Measurements from ENCODE around the gene DYNLL1.
"Not testable (repeated sequence)": the region's sequence is repeated elsewhere in the genome, so short reads cannot be mapped to it uniquely, and the experiment has no call there.

Gene DYNLL1

DNA sequence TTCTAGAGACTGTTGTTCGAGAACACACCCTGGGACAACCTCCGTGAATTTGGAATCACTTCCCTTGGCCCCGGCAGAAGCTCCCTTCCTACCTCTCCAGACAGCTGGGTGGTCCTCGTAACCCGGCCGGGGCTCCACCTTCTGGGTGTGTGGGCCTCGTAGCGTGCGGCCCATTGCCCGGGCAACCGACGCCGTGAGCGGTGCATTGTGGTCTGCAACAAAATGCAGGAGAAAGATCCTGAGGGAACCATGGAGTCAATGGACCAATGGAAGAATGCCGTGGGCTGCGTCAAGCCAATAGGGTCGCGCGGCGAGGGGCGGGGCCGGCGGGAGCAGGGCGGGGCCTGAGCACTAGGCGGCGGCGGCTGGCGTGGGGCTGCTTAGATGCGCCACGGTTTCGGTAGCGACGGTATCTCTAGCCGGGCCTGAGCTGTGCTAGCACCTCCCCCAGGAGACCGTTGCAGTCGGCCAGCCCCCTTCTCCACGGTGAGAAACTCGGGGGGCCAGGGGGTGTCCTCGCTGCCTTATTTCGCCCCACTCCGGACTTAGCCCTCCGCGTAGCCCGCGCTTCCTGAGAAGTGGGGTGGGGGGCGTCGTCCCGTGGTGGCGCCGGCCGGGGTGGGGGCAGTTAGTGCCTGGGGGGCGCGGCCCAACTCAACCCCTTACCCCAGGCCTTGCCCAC, at the start of gene DYNLL1:
TSS of gene DYNLL1 (plus strand) at position 383 of the 682 bp plus-strand sequence. CDS start 309 bp downstream, outside the sequence.
- DNase-seq (ENCODE audit: low read depth) = peak; percentile 97
- H3K4me3 ChIP-seq (replicated peaks; ENCODE audit: low read depth, low read length) = peak within 1 kb of the TSS; percentile 95
- TF ChIP-seq, protein P1, sequence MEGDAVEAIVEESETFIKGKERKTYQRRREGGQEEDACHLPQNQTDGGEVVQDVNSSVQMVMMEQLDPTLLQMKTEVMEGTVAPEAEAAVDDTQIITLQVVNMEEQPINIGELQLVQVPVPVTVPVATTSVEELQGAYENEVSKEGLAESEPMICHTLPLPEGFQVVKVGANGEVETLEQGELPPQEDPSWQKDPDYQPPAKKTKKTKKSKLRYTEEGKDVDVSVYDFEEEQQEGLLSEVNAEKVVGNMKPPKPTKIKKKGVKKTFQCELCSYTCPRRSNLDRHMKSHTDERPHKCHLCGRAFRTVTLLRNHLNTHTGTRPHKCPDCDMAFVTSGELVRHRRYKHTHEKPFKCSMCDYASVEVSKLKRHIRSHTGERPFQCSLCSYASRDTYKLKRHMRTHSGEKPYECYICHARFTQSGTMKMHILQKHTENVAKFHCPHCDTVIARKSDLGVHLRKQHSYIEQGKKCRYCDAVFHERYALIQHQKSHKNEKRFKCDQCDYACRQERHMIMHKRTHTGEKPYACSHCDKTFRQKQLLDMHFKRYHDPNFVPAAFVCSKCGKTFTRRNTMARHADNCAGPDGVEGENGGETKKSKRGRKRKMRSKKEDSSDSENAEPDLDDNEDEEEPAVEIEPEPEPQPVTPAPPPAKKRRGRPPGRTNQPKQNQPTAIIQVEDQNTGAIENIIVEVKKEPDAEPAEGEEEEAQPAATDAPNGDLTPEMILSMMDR (IDR thresholded peaks at IDR 0.05; ENCODE audit: low read length, missing control alignments) = no peak

DNA sequence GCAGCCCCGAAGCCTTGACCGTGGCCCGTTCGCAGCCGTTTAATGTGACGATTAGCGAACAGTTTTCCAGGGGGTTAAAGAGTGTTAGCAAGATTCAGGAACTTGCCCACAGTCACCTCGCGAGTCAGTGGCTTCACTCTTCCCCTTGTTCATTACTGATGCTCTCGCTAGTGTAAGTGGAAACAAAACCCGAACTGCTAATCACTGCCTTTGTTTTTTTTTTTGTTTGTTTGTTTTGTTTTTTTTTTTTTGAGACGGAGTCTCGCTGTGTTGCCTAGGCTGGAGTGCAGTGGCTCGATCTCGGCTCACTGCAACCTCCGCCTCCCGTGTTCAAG, 49.1 kb upstream of the DYNLL1 start:
- not testable (repeated sequence) for DNase-seq (ENCODE audit: low read depth)
- H3K4me3 ChIP-seq (replicated peaks; ENCODE audit: low read depth, low read length) = peak overlapping the region; percentile 85

DNA sequence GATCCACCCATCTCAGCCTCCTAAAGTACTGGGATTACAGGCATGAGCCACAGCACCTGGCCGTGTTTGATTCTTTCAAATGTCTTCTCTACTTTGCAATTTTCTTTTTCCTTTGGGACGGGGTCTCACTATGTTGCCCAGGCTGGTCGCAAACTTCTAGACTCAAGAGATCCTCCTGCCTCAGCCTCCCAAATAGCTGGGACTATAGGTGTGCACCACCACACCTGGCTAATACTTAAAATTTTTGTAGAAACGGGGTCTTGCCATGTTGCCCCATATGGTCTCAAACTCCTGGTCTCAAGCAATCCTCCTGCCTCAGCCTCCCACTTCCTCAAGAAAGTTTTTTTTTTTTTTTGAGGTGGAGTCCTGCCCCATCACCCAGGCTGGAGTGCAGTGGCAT, 47.9 kb upstream of the DYNLL1 start:
- no peak overlapping the region for H3K4me3 ChIP-seq (replicated peaks; ENCODE audit: low read depth, low read length)
- DNase-seq (ENCODE audit: low read depth) = no peak
- TF ChIP-seq, protein P1 (IDR thresholded peaks at IDR 0.05; ENCODE audit: low read length, missing control alignments) = no peak

DNA sequence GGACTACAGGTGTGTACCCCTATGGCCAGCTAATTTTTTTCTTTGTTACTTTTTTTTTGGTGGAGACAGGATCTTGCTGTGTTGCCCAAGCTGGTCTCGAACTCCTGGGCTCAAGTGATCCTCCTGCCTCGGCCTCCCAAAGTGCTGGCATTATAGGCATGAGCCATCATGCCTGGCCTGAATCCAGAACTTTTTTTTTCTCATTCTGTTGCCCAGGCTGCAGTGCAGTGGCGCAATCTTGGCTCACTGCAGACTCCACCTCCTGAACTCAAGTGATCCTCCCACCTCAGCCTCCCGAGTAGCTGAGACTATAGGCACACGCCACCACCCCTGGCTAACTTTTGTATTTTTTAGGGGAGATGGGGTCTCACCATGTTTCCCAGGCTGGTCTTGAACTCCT, 43.4 kb upstream of the DYNLL1 start:
- peak; percentile 43 for DNase-seq (ENCODE audit: low read depth)
- H3K4me3 ChIP-seq (replicated peaks; ENCODE audit: low read depth, low read length) = not testable (repeated sequence)

DNA sequence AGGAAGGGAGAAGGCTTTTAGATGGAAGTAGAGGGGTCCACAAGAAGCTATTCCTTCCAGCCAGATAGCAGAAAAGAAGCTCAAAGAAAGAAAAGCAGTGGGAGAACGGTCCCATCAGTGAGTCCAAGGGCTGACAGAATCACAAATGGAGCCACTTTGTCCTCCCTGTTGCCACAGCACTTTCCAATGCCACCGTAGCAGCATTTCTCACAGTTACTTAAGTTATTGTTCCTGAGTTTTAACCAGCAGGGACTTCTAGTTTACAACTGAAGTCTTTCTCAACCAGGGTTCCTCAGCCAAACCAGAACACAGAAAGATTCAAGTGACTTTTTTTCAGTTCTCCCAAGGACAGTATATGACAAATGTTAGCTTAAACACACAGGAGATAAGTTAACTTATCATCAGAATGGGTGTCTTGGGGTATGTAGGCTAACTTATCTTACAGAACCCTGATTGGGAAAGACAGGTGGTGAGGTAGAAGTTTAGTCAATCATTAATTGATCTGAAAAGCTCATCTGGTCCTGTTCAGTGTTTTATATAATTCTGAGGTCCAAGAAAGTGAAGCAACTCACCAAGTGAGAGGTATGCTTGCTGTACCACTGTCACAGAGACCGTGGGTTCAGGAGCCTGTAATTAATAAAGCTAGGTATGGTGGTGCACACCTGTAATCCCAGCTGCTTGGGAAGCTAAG, 42.7 kb upstream of the DYNLL1 start:
- DNase-seq (ENCODE audit: low read depth) = no peak
- no peak overlapping the region for H3K4me3 ChIP-seq (replicated peaks; ENCODE audit: low read depth, low read length)
- TF ChIP-seq, protein P1 (IDR thresholded peaks at IDR 0.05; ENCODE audit: low read length, missing control alignments) = no peak

DNA sequence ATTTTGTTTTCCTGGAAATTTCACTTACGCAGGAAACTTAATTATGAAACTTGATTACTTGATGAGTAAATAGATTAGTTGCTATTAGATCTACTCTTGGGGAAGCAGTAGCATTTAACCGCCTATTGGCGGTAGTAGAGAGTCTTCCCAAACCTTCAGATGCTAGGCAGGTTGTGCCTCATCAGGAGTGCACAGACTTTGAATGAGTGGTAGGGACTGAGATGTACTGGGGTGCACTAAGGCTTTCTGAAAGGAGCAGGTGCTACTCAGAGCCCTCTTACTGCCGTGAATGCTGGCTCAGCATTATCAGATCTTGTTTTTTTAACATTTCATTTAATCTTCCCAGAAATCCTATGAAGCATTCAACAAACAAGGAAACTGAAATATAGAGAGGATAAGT, 41.9 kb upstream of the DYNLL1 start:
- no peak overlapping the region for H3K4me3 ChIP-seq (replicated peaks; ENCODE audit: low read depth, low read length)
- peak; percentile 27 for DNase-seq (ENCODE audit: low read depth)
- TF ChIP-seq, protein P1 (IDR thresholded peaks at IDR 0.05; ENCODE audit: low read length, missing control alignments) = peak; percentile 74

DNA sequence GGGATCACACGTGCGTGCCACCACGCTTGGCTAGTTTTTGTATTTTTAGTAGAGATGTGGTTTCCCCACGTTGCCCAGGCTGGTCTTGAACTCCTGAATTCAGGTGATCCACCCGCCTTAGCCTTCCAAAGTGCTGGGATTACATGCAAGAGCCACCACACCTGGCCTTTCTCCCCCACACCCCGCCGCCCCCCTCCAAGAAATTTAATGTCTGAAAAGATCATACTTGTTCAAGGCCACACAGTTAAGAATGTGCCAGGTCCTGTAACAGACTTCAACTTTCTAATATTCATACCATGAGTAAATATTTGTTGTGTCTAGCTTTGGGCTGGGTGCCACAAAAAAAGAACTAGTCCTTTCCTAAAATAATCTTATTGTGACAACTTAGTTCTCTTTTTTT, 40.6 kb upstream of the DYNLL1 start:
- TF ChIP-seq, protein P1 (IDR thresholded peaks at IDR 0.05; ENCODE audit: low read length, missing control alignments) = no peak
- DNase-seq (ENCODE audit: low read depth) = no peak
- no peak overlapping the region for H3K4me3 ChIP-seq (replicated peaks; ENCODE audit: low read depth, low read length)

DNA sequence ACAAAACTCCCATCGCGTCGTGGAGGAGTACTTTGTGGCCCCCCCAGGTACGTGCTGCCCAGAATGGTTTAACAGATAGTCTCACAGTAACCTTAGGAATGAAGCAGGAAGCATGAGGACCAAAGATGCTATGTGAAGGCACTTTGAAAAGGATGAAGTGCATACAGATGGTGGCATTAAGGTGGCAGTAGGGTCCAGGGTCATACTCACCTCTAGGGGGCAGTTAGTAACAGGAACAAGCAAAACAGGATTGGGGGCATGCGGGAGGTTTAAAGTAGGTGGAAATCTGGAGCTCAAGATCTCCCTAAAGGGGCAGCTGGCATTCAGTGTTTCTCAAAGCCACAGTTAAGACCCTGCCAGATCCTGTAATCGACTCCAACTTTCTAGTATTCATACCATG, 38.8 kb upstream of the DYNLL1 start:
- TF ChIP-seq, protein P1 (IDR thresholded peaks at IDR 0.05; ENCODE audit: low read length, missing control alignments) = peak; percentile 37
- peak; percentile 20 for DNase-seq (ENCODE audit: low read depth)
- H3K4me3 ChIP-seq (replicated peaks; ENCODE audit: low read depth, low read length) = no peak overlapping the region

Measured in fibroblast of pulmonary artery (primary cell).